ENCODE data around the gene FSTL4. TPM values are rescaled to one million over a fixed set of nuclear protein-coding genes. Genes with fewer than 3 reads are reported as not detected.

FSTL4 gene
- total RNA-seq, 4 donors from 2014 or later = 0.22 to 0.47 (median 0.27) TPM; not detected in 1

- no peaks in the 10 kb centered on the region for H3K36me3 ChIP-seq
- peaks cover 23% of the 10 kb centered on the region for H3K27me3 ChIP-seq
- ATAC-seq = no peak
- no peaks in the 10 kb centered on the region for H3K4me1 ChIP-seq
- TF ChIP-seq POLR2A (IDR thresholded peaks at IDR 0.05) (no peak), POLR2AphosphoS5 (IDR thresholded peaks at IDR 0.05) (no peak), CTCF (IDR thresholded peaks at IDR 0.05) (no peak), EP300 (IDR thresholded peaks at IDR 0.05) (no peak)
- H3K4me3 ChIP-seq = no peak overlapping the region
- 26 to 59% methylated on average over 3 to 8 of the region's 9 CpGs for WGBS, 2 donors (ENCODE audit: low coverage in 1 of 2)
- peaks cover 0 to 5% (median 0%) of the 10 kb centered on the region in 3 donors for H3K9me3 ChIP-seq
- no peak overlapping the region for H3K27ac ChIP-seq
Measured at GRCh38 chr5:133652951-133653759, 40.8 kb upstream of the FSTL4 start.

GRCh38 chr5:133644000-133644865 lies 31.9 kb upstream of the FSTL4 start:
- ATAC-seq = no peak
- no peaks in the 10 kb centered on the region for H3K4me1 ChIP-seq
- WGBS, 2 donors (ENCODE audit: low coverage in 1 of 2) = 81 to 100% methylated on average over 2 to 6 of the region's 8 CpGs

GRCh38 chr5:133643365-133643764 lies 31.0 kb upstream of the FSTL4 start:
- Histone ChIP-seq H3K36me3 (no peaks in the 10 kb centered on the region), H3K27ac (no peak overlapping the region), H3K9me3 (no peaks in the 10 kb centered on the region), H3K4me3 (no peak overlapping the region), H3K4me1 (no peaks in the 10 kb centered on the region), H3K27me3 (peaks cover 38% of the 10 kb centered on the region)
- TF ChIP-seq CTCF (IDR thresholded peaks at IDR 0.05) (no peak), POLR2A (IDR thresholded peaks at IDR 0.05) (no peak), EP300 (IDR thresholded peaks at IDR 0.05) (no peak), POLR2AphosphoS5 (IDR thresholded peaks at IDR 0.05) (no peak)
- 80 to 81% methylated on average over 2 to 4 of the region's 4 CpGs for WGBS, 2 donors (ENCODE audit: low coverage in 1 of 2)
- ATAC-seq = no peak

More at GRCh38 chr5:133644000-133644865, 31.9 kb upstream of the FSTL4 start:
- no peaks in the 10 kb centered on the region for H3K36me3 ChIP-seq
- H3K27ac ChIP-seq = no peak overlapping the region
- TF ChIP-seq POLR2A (IDR thresholded peaks at IDR 0.05) (no peak), EP300 (IDR thresholded peaks at IDR 0.05) (no peak), POLR2AphosphoS5 (IDR thresholded peaks at IDR 0.05) (no peak), CTCF (IDR thresholded peaks at IDR 0.05) (no peak)
- no peaks in the 10 kb centered on the region for H3K9me3 ChIP-seq
- no peak overlapping the region for H3K4me3 ChIP-seq
- peaks cover 40% of the 10 kb centered on the region for H3K27me3 ChIP-seq

- Histone ChIP-seq H3K4me1 (no peaks in the 10 kb centered on the region), H3K36me3 (no peaks in the 10 kb centered on the region), H3K9me3 (no peaks in the 10 kb centered on the region), H3K4me3 (no peak overlapping the region), H3K27ac (no peak overlapping the region), H3K27me3 (peaks cover 34% of the 10 kb centered on the region)
- no peak for ATAC-seq
- TF ChIP-seq POLR2AphosphoS5 (IDR thresholded peaks at IDR 0.05) (no peak), CTCF (IDR thresholded peaks at IDR 0.05) (no peak), POLR2A (IDR thresholded peaks at IDR 0.05) (no peak), EP300 (IDR thresholded peaks at IDR 0.05) (no peak)
- WGBS, 2 donors (ENCODE audit: low coverage in 1 of 2) = 38 to 80% methylated on average over 1 to 2 of the region's 2 CpGs
Measured at GRCh38 chr5:133642153-133642722, 29.9 kb upstream of the FSTL4 start.
